GM23338 (cell line): Measurements from ENCODE around the gene PYY.

Experiments used
- EZH2 ChIP-seq: fragments of 200-600 bp; sonication (generic); IDR thresholded peaks from one replicate; pipeline ENCODE4 v1.8.0; 2017; ENCODE audit warnings: antibody characterized with exemption, mild to moderate bottlenecking, low read depth; ENCODE audit not compliant: unreplicated experiment
- TF ChIP-seq, protein P1 (sequence below), 2 experiments: fragments of 200-600 bp in 1 of 2; sonication (generic) in 1 of 2; conservative IDR thresholded peaks; 2 replicates each; pipeline versions ENCODE4 v1.5.1 to v1.6.1; 2016 to 2017; ENCODE audit warnings: antibody characterized with exemption in 2 of 2, low read depth in 2 of 2, mild to moderate bottlenecking in 2 of 2, moderate library complexity in 1 of 2

DNA sequence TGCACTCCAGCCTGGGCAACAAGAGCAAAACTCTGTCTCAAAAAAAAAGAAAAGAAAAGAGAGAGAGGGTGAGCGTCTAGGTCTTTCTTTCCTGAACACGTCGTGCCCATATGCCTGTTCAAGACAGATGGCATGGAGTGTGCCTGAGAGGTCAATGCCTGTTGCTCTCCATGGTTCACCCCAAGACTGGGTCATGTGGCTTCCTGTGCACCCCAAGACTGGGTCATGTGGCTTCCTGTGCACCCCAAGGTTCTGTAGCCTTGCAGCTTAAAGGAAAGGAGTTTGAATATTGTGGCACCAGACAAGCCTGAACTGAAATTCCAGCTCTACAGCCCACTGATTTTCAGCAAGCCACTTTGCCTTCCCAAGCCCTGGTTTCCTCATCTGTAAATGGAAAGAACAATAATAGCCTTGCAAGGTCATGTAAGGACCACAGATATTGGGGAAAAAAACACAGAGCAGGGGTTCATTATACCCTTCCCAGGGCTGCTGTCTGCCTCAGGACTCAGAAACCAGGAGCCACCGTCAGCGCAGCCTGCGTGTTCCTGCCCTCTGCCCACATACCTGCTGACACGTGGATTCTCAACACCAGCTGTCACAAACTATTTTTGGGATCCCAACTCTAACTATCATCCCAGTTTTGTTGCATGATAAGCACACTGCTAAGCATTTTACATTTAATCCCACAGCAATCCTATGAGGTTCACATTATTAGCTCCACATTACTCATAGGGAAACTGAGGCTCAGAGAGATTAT lies 32.7 kb upstream of the PYY start:
- TF ChIP-seq, protein P1, sequence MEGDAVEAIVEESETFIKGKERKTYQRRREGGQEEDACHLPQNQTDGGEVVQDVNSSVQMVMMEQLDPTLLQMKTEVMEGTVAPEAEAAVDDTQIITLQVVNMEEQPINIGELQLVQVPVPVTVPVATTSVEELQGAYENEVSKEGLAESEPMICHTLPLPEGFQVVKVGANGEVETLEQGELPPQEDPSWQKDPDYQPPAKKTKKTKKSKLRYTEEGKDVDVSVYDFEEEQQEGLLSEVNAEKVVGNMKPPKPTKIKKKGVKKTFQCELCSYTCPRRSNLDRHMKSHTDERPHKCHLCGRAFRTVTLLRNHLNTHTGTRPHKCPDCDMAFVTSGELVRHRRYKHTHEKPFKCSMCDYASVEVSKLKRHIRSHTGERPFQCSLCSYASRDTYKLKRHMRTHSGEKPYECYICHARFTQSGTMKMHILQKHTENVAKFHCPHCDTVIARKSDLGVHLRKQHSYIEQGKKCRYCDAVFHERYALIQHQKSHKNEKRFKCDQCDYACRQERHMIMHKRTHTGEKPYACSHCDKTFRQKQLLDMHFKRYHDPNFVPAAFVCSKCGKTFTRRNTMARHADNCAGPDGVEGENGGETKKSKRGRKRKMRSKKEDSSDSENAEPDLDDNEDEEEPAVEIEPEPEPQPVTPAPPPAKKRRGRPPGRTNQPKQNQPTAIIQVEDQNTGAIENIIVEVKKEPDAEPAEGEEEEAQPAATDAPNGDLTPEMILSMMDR (conservative IDR thresholded peaks at IDR 0.05; ENCODE audit: low read depth in 2 of 2), result no peak
- no peak for TF ChIP-seq EZH2
